ENCODE data around the gene RRP12.

The RRP12 gene

GRCh38 chr10:97363071-97363470 is 38.1 kb downstream of the RRP12 start:
- TF ChIP-seq CTCF (IDR thresholded peaks at IDR 0.05; ENCODE audit: extremely low read depth, missing control alignments) = no peak
- DNase-seq (ENCODE audit: low spot score) = no peak

GRCh38 chr10:97362310-97363033 is 38.7 kb downstream of the RRP12 start:
- DNase-seq (ENCODE audit: low spot score) = no peak

GRCh38 chr10:97361537-97361901 is 39.6 kb downstream of the RRP12 start:
- DNase-seq (ENCODE audit: low spot score) = no peak
- TF ChIP-seq CTCF (IDR thresholded peaks at IDR 0.05; ENCODE audit: extremely low read depth, missing control alignments) = no peak

More at GRCh38 chr10:97362310-97363033, 38.7 kb downstream of the RRP12 start:
- TF ChIP-seq CTCF (IDR thresholded peaks at IDR 0.05; ENCODE audit: extremely low read depth, missing control alignments) = no peak

- no peak for TF ChIP-seq CTCF (IDR thresholded peaks at IDR 0.05; ENCODE audit: extremely low read depth, missing control alignments)
- no peak for DNase-seq (ENCODE audit: low spot score)
Observed at GRCh38 chr10:97360705-97361536, 40.2 kb downstream of the RRP12 start.

GRCh38 chr10:97358781-97359180 is 42.4 kb downstream of the RRP12 start:
- DNase-seq (ENCODE audit: low spot score) = no peak
- TF ChIP-seq CTCF (IDR thresholded peaks at IDR 0.05; ENCODE audit: extremely low read depth, missing control alignments) = no peak

- TF ChIP-seq CTCF (IDR thresholded peaks at IDR 0.05; ENCODE audit: extremely low read depth, missing control alignments) = no peak
- DNase-seq (ENCODE audit: low spot score) = no peak
Observed at GRCh38 chr10:97358349-97358748, 42.8 kb downstream of the RRP12 start.

- no peak for TF ChIP-seq CTCF (IDR thresholded peaks at IDR 0.05; ENCODE audit: extremely low read depth, missing control alignments)
- DNase-seq (ENCODE audit: low spot score) = no peak
Observed at GRCh38 chr10:97356918-97357317, 44.2 kb downstream of the RRP12 start.
